T-helper 17 cell (primary cell): ENCODE results near the gene MTCL3.
"Not testable (repeated sequence)": the region's sequence is repeated elsewhere in the genome, so short reads cannot be mapped to it uniquely, and the experiment has no call there.

Source experiments
- ATAC-seq: fragments of 150-1000 bp; cut with Tn5 transposase; 2 replicates; pipeline ENCODE4 v1.10.0; 2021; ENCODE audit warnings: mild to moderate bottlenecking, moderate library complexity
- DNase-seq, 3 donors: peaks; one replicate each; pipeline versions ENCODE4 v3.0.0 to v3.0.0-alpha.2; 2020 to 2021
- H3K9me3 ChIP-seq: one replicate; pipeline ENCODE4 v1.7.0; 2013; ENCODE audit warnings: low read length, mild to moderate bottlenecking; ENCODE audit not compliant: control insufficient read depth, poor library complexity, severe bottlenecking
- H3K27ac Mint-ChIP-seq: one replicate; pipeline ENCODE4 v1.8.0; 2022; ENCODE audit warnings: mild to moderate bottlenecking, moderate library complexity, mixed read lengths
- H3K27me3 Mint-ChIP-seq: one replicate; pipeline ENCODE4 v1.8.0; 2022; ENCODE audit warnings: mixed read lengths
- H3K36me3 Mint-ChIP-seq: one replicate; pipeline ENCODE4 v1.8.0; 2022; ENCODE audit warnings: low read depth, mixed read lengths
- H3K4me1 Mint-ChIP-seq: one replicate; pipeline ENCODE4 v1.8.0; 2022; ENCODE audit warnings: mild to moderate bottlenecking, mixed read lengths
- H3K4me3 Mint-ChIP-seq: one replicate; pipeline ENCODE4 v1.8.0; 2022; ENCODE audit warnings: mild to moderate bottlenecking, moderate library complexity, mixed read lengths

Gene MTCL3

GRCh38 chr6:127457456-127458064, 61.6 kb downstream of the MTCL3 start:
- peaks cover 4% of the 10 kb centered on the region for H3K4me1 Mint-ChIP-seq
- no peaks in the 10 kb centered on the region for H3K9me3 ChIP-seq
- H3K36me3 Mint-ChIP-seq, result peaks cover 2% of the 10 kb centered on the region
- ATAC-seq (no peak), DNase-seq (no peak)
- no peak overlapping the region for H3K4me3 Mint-ChIP-seq
- no peak overlapping the region for H3K27ac Mint-ChIP-seq
- no peaks in the 10 kb centered on the region for H3K27me3 Mint-ChIP-seq

- no peak for ATAC-seq
- H3K27me3 Mint-ChIP-seq, result no peaks in the 10 kb centered on the region
Observed at GRCh38 chr6:127456465-127456864, 62.7 kb downstream of the MTCL3 start.

DNA sequence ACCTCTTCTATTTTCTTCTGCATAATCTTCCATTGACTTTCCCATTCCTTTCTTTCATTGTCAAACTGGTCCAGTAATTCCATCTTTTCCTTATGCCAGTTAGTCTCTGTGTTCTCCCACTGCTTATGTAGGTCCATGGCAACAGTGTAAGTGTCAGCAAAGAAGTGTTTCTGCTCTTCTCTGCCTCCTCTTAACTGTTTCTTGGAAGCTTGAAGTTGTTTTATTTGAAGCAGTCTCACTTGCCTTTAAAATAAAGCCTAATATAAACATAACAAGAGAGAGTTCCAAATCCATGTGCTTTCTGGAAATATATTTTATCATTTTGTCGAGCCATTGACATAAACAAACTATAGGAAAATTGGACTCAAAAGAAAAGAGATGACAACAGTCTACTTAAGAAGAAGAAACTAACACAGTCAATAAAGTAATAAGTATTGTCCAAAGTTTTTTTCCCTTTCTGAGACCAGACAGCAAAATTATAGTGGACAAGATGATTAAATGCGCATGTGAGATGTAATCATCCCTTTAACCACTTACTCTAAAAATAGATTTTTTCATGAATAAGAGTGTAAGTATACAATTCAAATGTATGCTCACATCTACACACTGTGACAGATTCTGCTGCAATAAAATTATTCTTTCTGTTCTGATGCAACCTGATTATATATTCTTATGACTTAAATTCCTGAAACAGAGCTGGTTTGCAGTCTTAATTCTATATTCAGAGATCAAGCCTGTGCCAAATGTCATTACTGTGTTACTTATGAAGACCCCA, 65.1 kb downstream of the MTCL3 start:
- Mint-ChIP-seq H3K27ac (no peak overlapping the region), H3K4me3 (no peak overlapping the region)
- ATAC-seq, result no peak

More at GRCh38 chr6:127456465-127456864, 62.7 kb downstream of the MTCL3 start:
- Mint-ChIP-seq H3K4me3 (no peak overlapping the region), H3K27ac (no peak overlapping the region), H3K4me1 (peaks cover 4% of the 10 kb centered on the region), H3K36me3 (peaks cover 2% of the 10 kb centered on the region)
- no peak for DNase-seq
- H3K9me3 ChIP-seq, result no peaks in the 10 kb centered on the region

DNA sequence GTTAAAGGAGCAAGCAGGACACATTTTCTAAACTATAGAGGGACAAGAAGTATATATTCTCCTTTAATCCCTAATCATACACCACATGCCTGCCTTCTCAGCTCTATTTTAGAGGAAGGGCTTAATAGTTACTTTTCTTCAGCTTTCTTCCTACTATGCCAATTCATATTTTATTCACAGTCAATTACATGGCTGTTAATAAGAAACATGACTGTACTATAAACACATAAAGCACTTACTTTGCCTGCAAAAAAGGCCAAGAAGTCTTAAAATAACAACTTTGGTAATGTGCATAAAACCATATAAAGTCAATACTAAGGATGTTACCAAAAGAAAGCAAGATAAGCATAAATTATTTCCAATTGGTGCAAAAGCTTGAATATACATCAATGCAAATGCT, 66.3 kb downstream of the MTCL3 start:
- DNase-seq (no peak), ATAC-seq (no peak)
- Mint-ChIP-seq H3K4me1 (peaks cover 2% of the 10 kb centered on the region), H3K27me3 (no peaks in the 10 kb centered on the region), H3K36me3 (peaks cover 7% of the 10 kb centered on the region), H3K27ac (no peak overlapping the region), H3K4me3 (no peak overlapping the region)
- H3K9me3 ChIP-seq, result no peaks in the 10 kb centered on the region

More for the DNA sequence above, 65.1 kb downstream of the MTCL3 start:
- peaks cover 4% of the 10 kb centered on the region for H3K36me3 Mint-ChIP-seq
- no peaks in the 10 kb centered on the region for H3K27me3 Mint-ChIP-seq
- no peaks in the 10 kb centered on the region for H3K9me3 ChIP-seq
- H3K4me1 Mint-ChIP-seq, result peaks cover 2% of the 10 kb centered on the region
- DNase-seq, result no peak

GRCh38 chr6:127451388-127451787, 67.7 kb downstream of the MTCL3 start:
- H3K9me3 ChIP-seq, result no peaks in the 10 kb centered on the region
- Mint-ChIP-seq H3K27ac (no peak overlapping the region), H3K36me3 (peaks cover 12% of the 10 kb centered on the region), H3K4me3 (no peak overlapping the region), H3K4me1 (peaks cover 2% of the 10 kb centered on the region), H3K27me3 (no peaks in the 10 kb centered on the region)
- ATAC-seq (no peak), DNase-seq (no peak)

- Mint-ChIP-seq H3K27me3 (no peaks in the 10 kb centered on the region), H3K4me3 (no peak overlapping the region), H3K27ac (no peak overlapping the region), H3K36me3 (peaks cover 13% of the 10 kb centered on the region), H3K4me1 (peaks cover 2% of the 10 kb centered on the region)
- no peaks in the 10 kb centered on the region for H3K9me3 ChIP-seq
- DNase-seq, result no peak
- ATAC-seq, result no peak
Observed at GRCh38 chr6:127447780-127448179, 71.4 kb downstream of the MTCL3 start.

DNA sequence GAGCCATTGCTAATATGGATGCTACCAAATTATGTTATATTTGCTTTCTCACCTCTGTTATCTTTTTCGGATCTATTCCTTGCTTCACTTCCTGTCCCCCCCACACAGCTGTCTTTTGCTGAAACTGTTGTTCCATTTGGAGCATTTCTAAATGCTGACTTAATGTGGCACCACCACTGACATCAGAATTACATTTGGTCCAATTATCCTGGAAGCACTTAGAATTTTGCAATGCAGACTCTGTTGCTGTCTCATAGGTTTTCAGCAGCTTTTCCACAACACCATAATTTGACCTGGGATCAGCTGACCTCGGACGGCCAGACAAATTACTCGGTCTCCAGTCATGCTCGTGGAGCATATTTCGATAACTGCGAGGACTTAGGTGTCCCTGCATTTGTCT, 72.8 kb downstream of the MTCL3 start:
- H3K9me3 ChIP-seq, result no peaks in the 10 kb centered on the region
- Mint-ChIP-seq H3K36me3 (peaks cover 13% of the 10 kb centered on the region), H3K4me3 (no peak overlapping the region), H3K27ac (no peak overlapping the region), H3K4me1 (peaks cover 2% of the 10 kb centered on the region), H3K27me3 (no peaks in the 10 kb centered on the region)
- no peak for ATAC-seq
- no peak for DNase-seq

- Mint-ChIP-seq H3K4me3 (no peak overlapping the region), H3K27ac (no peak overlapping the region)
Observed at GRCh38 chr6:127441881-127442280, 77.3 kb downstream of the MTCL3 start.

DNA sequence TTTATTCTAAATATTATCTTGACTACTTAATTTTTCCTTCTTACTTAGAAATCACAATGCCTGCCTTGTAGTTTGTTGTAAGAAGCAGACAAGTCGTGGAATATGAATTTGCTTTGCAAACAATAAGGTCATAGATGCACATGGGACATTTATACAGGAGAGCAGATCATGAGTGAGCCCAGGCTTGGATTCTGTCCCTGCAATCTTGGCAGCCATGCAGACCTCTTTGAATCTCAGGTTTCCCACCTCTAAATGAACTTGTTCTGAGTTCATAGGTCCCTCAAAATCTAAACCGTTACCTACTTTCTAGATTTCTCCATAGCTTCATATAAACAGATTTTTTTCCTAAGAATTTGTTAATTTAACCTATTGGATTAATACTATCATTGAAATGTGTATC, 79.4 kb downstream of the MTCL3 start:
- no peak overlapping the region for H3K27ac Mint-ChIP-seq
- H3K9me3 ChIP-seq, result no peaks in the 10 kb centered on the region
- H3K4me3 Mint-ChIP-seq, result no peak overlapping the region
- ATAC-seq (no peak), DNase-seq (no peak)
- no peaks in the 10 kb centered on the region for H3K4me1 Mint-ChIP-seq
- peaks cover 5% of the 10 kb centered on the region for H3K36me3 Mint-ChIP-seq
- peaks cover 10% of the 10 kb centered on the region for H3K27me3 Mint-ChIP-seq

More at GRCh38 chr6:127441881-127442280, 77.3 kb downstream of the MTCL3 start:
- no peak for ATAC-seq
- peaks cover 5% of the 10 kb centered on the region for H3K36me3 Mint-ChIP-seq
- no peak for DNase-seq
- H3K27me3 Mint-ChIP-seq, result peaks cover 5% of the 10 kb centered on the region
- no peaks in the 10 kb centered on the region for H3K9me3 ChIP-seq
- peaks cover 2% of the 10 kb centered on the region for H3K4me1 Mint-ChIP-seq

- H3K36me3 Mint-ChIP-seq, result peaks cover 2% of the 10 kb centered on the region
- DNase-seq, result no peak
- H3K27ac Mint-ChIP-seq, result no peak overlapping the region
- H3K4me1 Mint-ChIP-seq, result no peaks in the 10 kb centered on the region
- H3K9me3 ChIP-seq, result no peaks in the 10 kb centered on the region
- no peak overlapping the region for H3K4me3 Mint-ChIP-seq
- ATAC-seq, result no peak
- H3K27me3 Mint-ChIP-seq, result peaks cover 10% of the 10 kb centered on the region
Observed at GRCh38 chr6:127436578-127437110, 82.5 kb downstream of the MTCL3 start.

GRCh38 chr6:127435626-127436220, 83.4 kb downstream of the MTCL3 start:
- ATAC-seq (no peak), DNase-seq (no peak)
- Mint-ChIP-seq H3K36me3 (peaks cover 2% of the 10 kb centered on the region), H3K27ac (no peak overlapping the region), H3K4me1 (no peaks in the 10 kb centered on the region), H3K27me3 (peaks cover 10% of the 10 kb centered on the region), H3K4me3 (no peak overlapping the region)
- H3K9me3 ChIP-seq, result no peaks in the 10 kb centered on the region

GRCh38 chr6:127434651-127435050, 84.5 kb downstream of the MTCL3 start:
- Mint-ChIP-seq H3K4me3 (no peak overlapping the region), H3K27me3 (peaks cover 10% of the 10 kb centered on the region), H3K4me1 (no peaks in the 10 kb centered on the region), H3K27ac (no peak overlapping the region), H3K36me3 (no peaks in the 10 kb centered on the region)
- H3K9me3 ChIP-seq, result no peaks in the 10 kb centered on the region
- DNase-seq, result no peak
- ATAC-seq, result no peak

GRCh38 chr6:127428562-127428961, 90.6 kb downstream of the MTCL3 start:
- not testable (repeated sequence) for H3K27me3 Mint-ChIP-seq, H3K4me3 Mint-ChIP-seq, H3K9me3 ChIP-seq, DNase-seq, H3K27ac Mint-ChIP-seq, H3K36me3 Mint-ChIP-seq, H3K4me1 Mint-ChIP-seq, ATAC-seq
